ENCODE results near the gene TSPAN33. TPM values are rescaled to one million over a fixed set of nuclear protein-coding genes. Genes with fewer than 3 reads are reported as not detected.

The TSPAN33 gene
- total RNA-seq, 1 donor from 2014 or later: 16.7 TPM

GRCh38 chr7:129150199-129150996 lies 5.9 kb downstream of the TSPAN33 start:
- Mint-ChIP-seq H3K9me3 (no peaks in the 10 kb centered on the region), H3K4me3 (no peak overlapping the region), H3K27me3 (ENCODE audit: low read depth) (peaks cover 22% of the 10 kb centered on the region), H3K36me3 (ENCODE audit: low read depth) (no peaks in the 10 kb centered on the region), H3K27ac (ENCODE audit: unreplicated experiment) (no peak overlapping the region), H3K4me1 (no peaks in the 10 kb centered on the region)
- TF ChIP-seq CTCF (conservative IDR thresholded peaks at IDR 0.05): no peak
- no peak for DNase-seq (ENCODE audit: low read depth, low spot score)

- H3K27ac Mint-ChIP-seq (ENCODE audit: unreplicated experiment): no peak overlapping the region
Measured at GRCh38 chr7:129157651-129158050, 13.1 kb downstream of the TSPAN33 start.

GRCh38 chr7:129159539-129159938 lies 15.0 kb downstream of the TSPAN33 start:
- no peaks in the 10 kb centered on the region for H3K27me3 Mint-ChIP-seq (ENCODE audit: low read depth)
- H3K9me3 Mint-ChIP-seq: no peaks in the 10 kb centered on the region
- H3K36me3 Mint-ChIP-seq (ENCODE audit: low read depth): no peaks in the 10 kb centered on the region
- H3K27ac Mint-ChIP-seq (ENCODE audit: unreplicated experiment): no peak overlapping the region
- no peak for DNase-seq (ENCODE audit: low read depth, low spot score)
- H3K4me3 Mint-ChIP-seq: no peak overlapping the region
- TF ChIP-seq CTCF (conservative IDR thresholded peaks at IDR 0.05): no peak
- peaks cover 12% of the 10 kb centered on the region for H3K4me1 Mint-ChIP-seq

More at GRCh38 chr7:129157651-129158050, 13.1 kb downstream of the TSPAN33 start:
- H3K4me1 Mint-ChIP-seq: peaks cover 12% of the 10 kb centered on the region
- no peak overlapping the region for H3K4me3 Mint-ChIP-seq
- no peaks in the 10 kb centered on the region for H3K9me3 Mint-ChIP-seq
- no peak for TF ChIP-seq CTCF (conservative IDR thresholded peaks at IDR 0.05)
- H3K36me3 Mint-ChIP-seq (ENCODE audit: low read depth): no peaks in the 10 kb centered on the region
- no peak for DNase-seq (ENCODE audit: low read depth, low spot score)
- H3K27me3 Mint-ChIP-seq (ENCODE audit: low read depth): no peaks in the 10 kb centered on the region

- H3K4me1 Mint-ChIP-seq: peaks cover 12% of the 10 kb centered on the region
- TF ChIP-seq CTCF (conservative IDR thresholded peaks at IDR 0.05): no peak
- H3K27ac Mint-ChIP-seq (ENCODE audit: unreplicated experiment): no peak overlapping the region
- H3K4me3 Mint-ChIP-seq: no peak overlapping the region
- no peaks in the 10 kb centered on the region for H3K36me3 Mint-ChIP-seq (ENCODE audit: low read depth)
- no peaks in the 10 kb centered on the region for H3K27me3 Mint-ChIP-seq (ENCODE audit: low read depth)
- no peaks in the 10 kb centered on the region for H3K9me3 Mint-ChIP-seq
- DNase-seq (ENCODE audit: low read depth, low spot score): no peak
Measured at GRCh38 chr7:129160161-129160905, 15.8 kb downstream of the TSPAN33 start.

- Mint-ChIP-seq H3K9me3 (no peaks in the 10 kb centered on the region), H3K4me1 (peaks cover 12% of the 10 kb centered on the region), H3K27ac (ENCODE audit: unreplicated experiment) (no peak overlapping the region), H3K4me3 (no peak overlapping the region), H3K27me3 (ENCODE audit: low read depth) (no peaks in the 10 kb centered on the region), H3K36me3 (ENCODE audit: low read depth) (no peaks in the 10 kb centered on the region)
- no peak for DNase-seq (ENCODE audit: low read depth, low spot score)
- no peak for TF ChIP-seq CTCF (conservative IDR thresholded peaks at IDR 0.05)
Measured at GRCh38 chr7:129161524-129162225, 17.2 kb downstream of the TSPAN33 start.
